Stimulated activated naive B cell treated with anti-CD40 and anti-IgM and Interleukin-4, amounts not matched to agents 10 μg/mL and 1 μg/mL and 100 μg/mL, for 72 hours (primary cell): ENCODE results near the gene MAPKBP1.

ENCODE experiments used
- ATAC-seq, 2 donors: fragments of 150-1000 bp; cut with Tn5 transposase; replicated peaks; 2 replicates each; pipeline ENCODE4 v1.10.0; 2021; ENCODE audit warnings: moderate library complexity in 1 of 2
- DNase-seq: peaks from one replicate; pipeline ENCODE4 v3.0.0; 2021
- H3K27ac Mint-ChIP-seq: one replicate; pipeline ENCODE4 v1.8.0; 2022; ENCODE audit warnings: mild to moderate bottlenecking, mixed read lengths
- H3K27me3 Mint-ChIP-seq, 2 donors: one replicate each; pipeline ENCODE4 v1.8.0; 2022; ENCODE audit warnings: mixed read lengths in 2 of 2
- H3K36me3 Mint-ChIP-seq, 2 donors: one replicate each; pipeline ENCODE4 v1.8.0; 2022; ENCODE audit warnings: mixed read lengths in 2 of 2, mild to moderate bottlenecking in 1 of 2
- H3K4me1 Mint-ChIP-seq, 2 donors: one replicate each; pipeline ENCODE4 v1.8.0; 2022; ENCODE audit warnings: mixed read lengths in 2 of 2, mild to moderate bottlenecking in 1 of 2
- H3K4me3 Mint-ChIP-seq, 2 donors: one replicate each; pipeline ENCODE4 v1.8.0; 2022; ENCODE audit warnings: mild to moderate bottlenecking in 2 of 2, mixed read lengths in 2 of 2, moderate library complexity in 1 of 2
- H3K9me3 Mint-ChIP-seq, 2 donors: one replicate each; pipeline ENCODE4 v1.8.0; 2022; ENCODE audit warnings: mixed read lengths in 2 of 2, mild to moderate bottlenecking in 1 of 2

Gene MAPKBP1

DNA sequence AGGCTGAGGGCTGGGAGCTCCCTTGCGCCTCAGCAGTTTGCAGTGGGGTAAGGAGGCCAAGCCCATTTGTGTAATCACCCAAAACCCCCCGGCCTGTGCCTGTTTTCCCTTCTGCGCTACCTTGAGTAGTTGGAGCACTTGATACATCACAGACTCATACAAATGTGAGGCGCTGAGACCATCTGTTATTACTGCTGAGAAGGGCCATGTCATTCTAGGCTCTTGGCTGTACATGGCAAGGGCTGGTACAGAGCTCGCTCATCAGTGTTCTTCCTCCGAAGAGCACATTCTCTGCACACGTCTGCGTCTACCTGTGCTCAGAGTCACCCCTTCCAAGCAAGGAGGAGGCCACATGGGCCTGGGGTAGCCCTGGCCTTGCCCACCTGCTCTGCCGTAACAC is 73.7 kb downstream of the MAPKBP1 start:
- Mint-ChIP-seq H3K4me3 (no peak overlapping the region), H3K27ac (no peak overlapping the region), H3K4me1 (peaks cover 7 to 17% of the 10 kb centered on the region in 2 donors), H3K9me3 (no peaks in the 10 kb centered on the region), H3K36me3 (peaks cover 25 to 26% of the 10 kb centered on the region in 2 donors), H3K27me3 (peaks cover 3 to 9% of the 10 kb centered on the region in 2 donors)
- ATAC-seq (no peak), DNase-seq (no peak)

GRCh38 chr15:41848631-41849030 is 74.3 kb downstream of the MAPKBP1 start:
- peaks cover 7 to 17% of the 10 kb centered on the region in 2 donors for H3K4me1 Mint-ChIP-seq
- peaks cover 23 to 25% of the 10 kb centered on the region in 2 donors for H3K36me3 Mint-ChIP-seq
- H3K9me3 Mint-ChIP-seq: no peaks in the 10 kb centered on the region
- H3K27me3 Mint-ChIP-seq: peaks cover 3 to 9% of the 10 kb centered on the region in 2 donors
- ATAC-seq (no peak), DNase-seq (no peak)
- no peak overlapping the region for H3K27ac Mint-ChIP-seq
- H3K4me3 Mint-ChIP-seq: no peak overlapping the region

GRCh38 chr15:41849204-41849603 is 74.9 kb downstream of the MAPKBP1 start:
- Mint-ChIP-seq H3K4me3 (no peak overlapping the region), H3K36me3 (peaks cover 20 to 25% of the 10 kb centered on the region in 2 donors), H3K27ac (no peak overlapping the region), H3K27me3 (peaks cover 3 to 9% of the 10 kb centered on the region in 2 donors), H3K9me3 (no peaks in the 10 kb centered on the region), H3K4me1 (peaks cover 7 to 17% of the 10 kb centered on the region in 2 donors)
- DNase-seq (no peak), ATAC-seq (no peak)

DNA sequence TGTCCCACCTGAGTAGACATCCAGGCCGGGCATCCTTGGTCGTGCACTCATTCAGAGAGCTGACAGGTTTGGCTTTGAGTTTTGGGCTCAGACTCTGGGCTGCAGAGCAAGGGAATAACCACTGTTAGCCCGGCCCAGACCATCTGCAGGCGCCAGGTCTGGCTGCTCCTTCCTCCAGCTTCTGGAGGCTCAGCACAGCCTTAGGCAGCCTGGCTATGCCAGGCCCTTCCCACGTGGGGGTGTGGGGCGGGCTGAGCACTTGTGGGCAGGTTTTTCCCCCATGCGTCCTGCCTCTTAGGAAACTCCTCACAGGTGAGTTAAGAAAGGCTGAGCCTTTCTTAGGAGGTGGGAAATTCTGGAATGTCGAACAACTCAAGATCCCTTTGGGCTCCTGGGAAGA is 75.6 kb downstream of the MAPKBP1 start:
- Mint-ChIP-seq H3K36me3 (peaks cover 18 to 23% of the 10 kb centered on the region in 2 donors), H3K4me1 (peaks cover 7 to 17% of the 10 kb centered on the region in 2 donors), H3K4me3 (no peak overlapping the region), H3K27me3 (peaks cover 3 to 9% of the 10 kb centered on the region in 2 donors), H3K9me3 (no peaks in the 10 kb centered on the region), H3K27ac (no peak overlapping the region)
- no peak for DNase-seq
- peak in 1 of 2 donors; percentile 24 for ATAC-seq

DNA sequence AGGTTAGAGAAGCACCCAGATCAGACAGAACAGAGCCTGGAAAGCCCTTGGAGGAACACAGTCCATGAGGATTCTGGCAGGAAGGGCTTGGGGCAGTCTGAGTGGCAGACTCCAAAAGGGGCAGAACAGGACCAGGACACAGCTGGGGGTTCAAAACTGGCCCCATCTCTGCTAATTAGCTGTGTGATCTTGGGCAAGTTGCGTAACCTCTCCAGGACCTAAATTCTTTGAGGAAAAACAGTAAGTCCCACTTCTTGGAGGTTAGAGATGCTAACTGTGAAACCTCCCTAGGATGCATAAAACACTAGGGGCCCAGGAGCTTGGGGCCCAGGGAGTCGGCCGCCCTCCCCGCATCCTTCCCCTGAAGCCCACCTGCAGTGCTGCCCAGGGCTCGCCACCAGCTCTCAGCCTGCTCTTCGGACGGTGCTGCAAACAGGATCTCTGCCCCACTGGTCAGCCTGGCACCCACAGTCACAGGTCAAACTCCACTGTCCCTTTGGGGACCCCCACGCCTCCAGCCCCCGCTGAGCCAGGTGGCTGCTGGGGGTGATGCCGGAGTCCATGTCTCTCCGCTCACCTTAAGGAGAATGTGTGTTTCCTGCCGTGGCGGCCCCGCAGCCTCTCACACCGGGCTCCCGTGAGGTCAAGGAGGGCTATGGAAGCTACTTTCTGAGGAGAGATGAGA is 76.3 kb downstream of the MAPKBP1 start:
- no peak for DNase-seq
- Mint-ChIP-seq H3K27me3 (peaks cover 3 to 9% of the 10 kb centered on the region in 2 donors), H3K36me3 (peaks cover 15 to 21% of the 10 kb centered on the region in 2 donors), H3K27ac (peak overlapping the region; percentile 47), H3K4me1 (peaks cover 7 to 17% of the 10 kb centered on the region in 2 donors), H3K4me3 (no peak overlapping the region), H3K9me3 (no peaks in the 10 kb centered on the region)
- ATAC-seq: peak in 1 of 2 donors; percentile 19

DNA sequence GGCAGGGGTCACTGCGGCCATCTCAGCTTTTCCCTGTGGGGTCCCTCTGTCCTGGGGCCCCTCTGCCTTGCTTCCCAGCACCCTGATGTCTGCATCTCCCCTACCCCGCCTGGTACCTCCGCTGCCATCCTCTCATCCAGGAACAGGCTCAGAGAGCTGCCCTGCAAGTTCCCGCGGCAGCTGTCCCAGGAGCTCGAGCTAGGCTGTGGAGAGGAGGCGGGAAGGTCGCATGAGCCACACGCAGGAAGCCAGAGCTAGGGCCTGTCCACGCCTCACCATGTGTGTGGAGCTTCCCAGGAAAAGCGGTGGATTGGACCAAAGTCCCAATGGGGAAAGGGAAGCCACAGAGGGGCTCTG is 76.9 kb downstream of the MAPKBP1 start:
- Mint-ChIP-seq H3K4me3 (no peak overlapping the region), H3K4me1 (peaks cover 7 to 17% of the 10 kb centered on the region in 2 donors), H3K27ac (peak overlapping the region; percentile 47), H3K9me3 (no peaks in the 10 kb centered on the region), H3K36me3 (peaks cover 14 to 17% of the 10 kb centered on the region in 2 donors), H3K27me3 (peaks cover 3 to 9% of the 10 kb centered on the region in 2 donors)
- DNase-seq: no peak
- no peak for ATAC-seq

DNA sequence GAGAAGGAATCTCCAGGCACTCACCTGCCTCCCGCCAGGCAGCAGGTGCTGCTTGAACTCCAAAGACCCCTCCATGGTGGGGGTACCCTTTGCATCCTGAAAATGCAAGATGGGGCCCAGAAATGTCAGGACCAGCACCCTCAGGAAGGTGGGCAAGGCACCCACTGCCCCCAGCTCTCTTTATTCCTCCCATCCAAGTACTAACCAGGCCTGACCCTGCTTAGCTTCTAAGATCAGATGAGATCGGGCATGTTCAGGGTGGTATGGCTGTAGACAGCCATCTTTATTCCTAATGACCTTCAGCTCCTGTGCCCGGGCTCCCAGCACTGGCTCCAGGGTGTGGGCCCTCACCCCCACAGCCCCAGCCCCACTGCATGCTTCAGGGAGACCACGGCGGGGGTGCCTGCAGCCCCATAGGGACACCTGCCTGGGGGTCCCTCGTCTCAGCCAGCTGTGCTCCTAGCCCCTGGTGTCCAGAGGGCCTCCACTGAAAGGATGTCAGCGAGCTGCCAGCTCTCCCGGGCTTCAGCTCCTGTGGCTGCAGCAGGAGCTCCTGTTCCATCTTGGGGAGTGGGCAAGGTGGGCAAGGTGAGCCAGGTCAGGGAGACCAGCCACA is 77.6 kb downstream of the MAPKBP1 start:
- DNase-seq: no peak
- Mint-ChIP-seq H3K9me3 (no peaks in the 10 kb centered on the region), H3K27me3 (peaks cover 3 to 9% of the 10 kb centered on the region in 2 donors), H3K4me3 (no peak overlapping the region), H3K4me1 (peaks cover 7 to 17% of the 10 kb centered on the region in 2 donors), H3K27ac (no peak overlapping the region), H3K36me3 (peaks cover 11 to 13% of the 10 kb centered on the region in 2 donors)
- ATAC-seq: no peak

GRCh38 chr15:41852736-41853590 is 78.7 kb downstream of the MAPKBP1 start:
- Mint-ChIP-seq H3K4me3 (no peak overlapping the region), H3K9me3 (no peaks in the 10 kb centered on the region), H3K36me3 (peaks cover 5 to 7% of the 10 kb centered on the region in 2 donors), H3K4me1 (peaks cover 7 to 17% of the 10 kb centered on the region in 2 donors), H3K27ac (no peak overlapping the region), H3K27me3 (peaks cover 3 to 9% of the 10 kb centered on the region in 2 donors)
- ATAC-seq: no peak
- no peak for DNase-seq

GRCh38 chr15:41853831-41854230 is 79.5 kb downstream of the MAPKBP1 start:
- Mint-ChIP-seq H3K4me3 (no peak overlapping the region), H3K27me3 (peaks cover 3 to 9% of the 10 kb centered on the region in 2 donors), H3K4me1 (peaks cover 7 to 17% of the 10 kb centered on the region in 2 donors), H3K27ac (no peak overlapping the region), H3K9me3 (no peaks in the 10 kb centered on the region), H3K36me3 (peaks cover 0 to 2% of the 10 kb centered on the region in 2 donors)
- ATAC-seq (no peak), DNase-seq (no peak)

DNA sequence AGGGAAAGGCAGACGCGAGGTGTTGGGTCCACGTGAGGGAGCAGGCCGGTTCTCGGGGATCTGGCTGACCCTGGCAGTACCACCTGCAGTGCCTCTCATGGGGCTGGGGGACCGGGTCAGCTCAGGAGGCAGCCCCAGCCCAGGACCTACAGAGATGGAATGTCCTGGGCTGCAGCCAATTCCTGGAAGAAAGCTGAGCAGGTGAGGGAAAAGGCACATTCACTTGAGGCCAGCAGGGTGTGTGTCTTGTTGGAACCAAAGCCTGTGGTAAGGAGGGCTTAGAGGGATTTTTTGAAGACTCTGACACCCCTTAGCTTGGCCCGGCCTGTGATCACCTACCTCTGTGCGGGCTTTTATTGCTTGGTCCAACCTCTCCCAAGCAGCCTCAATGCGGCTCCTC is 80.2 kb downstream of the MAPKBP1 start:
- H3K36me3 Mint-ChIP-seq: no peaks in the 10 kb centered on the region
- DNase-seq: no peak
- peaks cover 3 to 9% of the 10 kb centered on the region in 2 donors for H3K27me3 Mint-ChIP-seq
- peaks cover 8 to 18% of the 10 kb centered on the region in 2 donors for H3K4me1 Mint-ChIP-seq
- no peak for ATAC-seq
- H3K4me3 Mint-ChIP-seq: no peak overlapping the region
- H3K9me3 Mint-ChIP-seq: no peaks in the 10 kb centered on the region
- no peak overlapping the region for H3K27ac Mint-ChIP-seq

GRCh38 chr15:41855261-41855961 is 81.1 kb downstream of the MAPKBP1 start:
- Mint-ChIP-seq H3K27ac (no peak overlapping the region), H3K36me3 (no peaks in the 10 kb centered on the region), H3K4me3 (no peak overlapping the region), H3K27me3 (peaks cover 3 to 9% of the 10 kb centered on the region in 2 donors), H3K9me3 (no peaks in the 10 kb centered on the region), H3K4me1 (peaks cover 13 to 21% of the 10 kb centered on the region in 2 donors)
- ATAC-seq (no peak), DNase-seq (no peak)

DNA sequence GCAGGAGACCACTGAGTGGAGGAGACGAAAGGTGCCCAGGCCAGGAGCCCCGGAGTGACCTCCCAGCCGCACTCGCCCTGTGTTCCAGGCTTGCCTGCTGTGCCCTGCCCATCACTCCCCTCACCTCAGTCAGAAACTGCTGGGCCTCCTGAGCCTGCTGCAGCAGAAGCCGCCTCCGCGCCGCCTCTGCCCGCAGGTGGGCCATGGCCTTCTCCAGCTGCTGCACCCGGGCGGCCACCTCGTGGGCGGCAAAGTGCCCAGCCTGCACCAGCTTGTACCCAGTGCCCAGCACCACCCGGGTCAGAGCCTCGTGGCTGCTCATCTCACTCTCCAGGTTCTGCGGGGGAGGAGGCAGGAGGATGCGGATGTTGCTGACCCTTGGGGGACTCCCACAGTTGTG is 82.0 kb downstream of the MAPKBP1 start:
- Mint-ChIP-seq H3K4me1 (peaks cover 9 to 13% of the 10 kb centered on the region in 2 donors), H3K4me3 (no peak overlapping the region), H3K36me3 (no peaks in the 10 kb centered on the region), H3K27ac (no peak overlapping the region), H3K27me3 (peaks cover 1 to 6% of the 10 kb centered on the region in 2 donors), H3K9me3 (no peaks in the 10 kb centered on the region)
- ATAC-seq (no peak), DNase-seq (no peak)

- Mint-ChIP-seq H3K27me3 (peaks cover 0 to 1% of the 10 kb centered on the region in 2 donors), H3K36me3 (no peaks in the 10 kb centered on the region), H3K4me3 (no peak overlapping the region), H3K9me3 (no peaks in the 10 kb centered on the region), H3K4me1 (peaks cover 8 to 11% of the 10 kb centered on the region in 2 donors), H3K27ac (no peak overlapping the region)
- DNase-seq: no peak
- no peak for ATAC-seq
Measured at GRCh38 chr15:41856716-41857115, 82.4 kb downstream of the MAPKBP1 start.

DNA sequence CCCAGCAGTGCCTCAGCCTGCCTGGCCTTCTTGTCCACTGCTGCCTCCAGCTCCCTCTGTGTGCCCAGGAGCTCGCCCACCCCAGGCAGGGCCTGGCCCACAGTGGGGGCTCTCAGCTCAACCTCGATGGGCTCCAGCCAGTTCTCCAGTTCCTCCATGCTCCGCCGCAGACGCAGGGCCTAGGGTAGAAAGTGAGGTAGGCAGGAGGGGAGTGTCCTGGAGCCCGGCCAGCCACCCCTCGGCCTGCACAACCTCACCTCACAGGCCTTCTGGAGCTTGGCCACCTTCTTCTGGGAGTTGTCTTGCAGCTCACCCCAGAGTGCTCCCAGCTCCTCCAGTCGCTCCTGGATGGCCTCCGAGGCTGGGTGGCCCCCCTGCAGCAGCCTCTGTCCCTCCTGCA is 83.0 kb downstream of the MAPKBP1 start:
- H3K4me1 Mint-ChIP-seq: peaks cover 8 to 11% of the 10 kb centered on the region in 2 donors
- H3K27me3 Mint-ChIP-seq: no peaks in the 10 kb centered on the region
- H3K4me3 Mint-ChIP-seq: no peak overlapping the region
- H3K9me3 Mint-ChIP-seq: no peaks in the 10 kb centered on the region
- ATAC-seq (no peak), DNase-seq (no peak)
- H3K27ac Mint-ChIP-seq: no peak overlapping the region
- H3K36me3 Mint-ChIP-seq: no peaks in the 10 kb centered on the region
